CD4-positive, CD25-positive, alpha-beta regulatory T cell (primary cell): ENCODE measurements around the gene ATP6V0D1. TPM values are rescaled to one million over a fixed set of nuclear protein-coding genes. Genes with fewer than 3 reads are reported as not detected.

Experiments
- ATAC-seq, 2 donors: fragments of 150-1000 bp; cut with Tn5 transposase; one replicate each; pipeline ENCODE4 v1.10.0; 2021; ENCODE audit warnings: low read depth in 2 of 2, moderate number of reproducible peaks in 2 of 2, moderate library complexity in 1 of 2
- DNase-seq, 3 donors: peaks; one replicate each; pipeline versions ENCODE4 v3.0.0 to v3.0.0-alpha.2; 2012 to 2022; ENCODE audit warnings: mixed read lengths in 1 of 3
- H3K27ac ChIP-seq: one replicate; pipeline ENCODE4 v1.7.0; 2013; ENCODE audit warnings: mild to moderate bottlenecking, low read length; ENCODE audit not compliant: insufficient read depth, poor library complexity, severe bottlenecking
- H3K27me3 ChIP-seq: one replicate; pipeline ENCODE4 v1.7.0; 2013; ENCODE audit warnings: low read length; ENCODE audit not compliant: control insufficient read depth, insufficient read depth
- H3K36me3 ChIP-seq: one replicate; pipeline ENCODE4 v1.7.0; 2013; ENCODE audit warnings: mild to moderate bottlenecking, low read length, moderate library complexity; ENCODE audit not compliant: control insufficient read depth, insufficient read depth
- H3K4me1 ChIP-seq: 2 replicates; pipeline ENCODE4 v1.7.0; 2013; ENCODE audit warnings: mild to moderate bottlenecking, low read length; ENCODE audit not compliant: insufficient read depth, control insufficient read depth, poor library complexity, severe bottlenecking
- H3K4me3 ChIP-seq: one replicate; pipeline ENCODE4 v1.7.0; 2013; ENCODE audit warnings: low read depth, mild to moderate bottlenecking, low read length, moderate library complexity
- H3K9me3 ChIP-seq, 2 experiments: 1 replicate in 1 of 2; 2 replicates in 1 of 2; pipeline ENCODE4 v1.7.0; 2013; ENCODE audit warnings: low read length in 2 of 2, mild to moderate bottlenecking in 1 of 2, moderate library complexity in 1 of 2; ENCODE audit not compliant: control insufficient read depth in 2 of 2
- H3K27ac Mint-ChIP-seq, 3 donors: one replicate each; pipeline ENCODE4 v1.8.0; 2020 to 2022; ENCODE audit warnings: mild to moderate bottlenecking in 3 of 3, mixed read lengths in 3 of 3, moderate library complexity in 2 of 3
- H3K27me3 Mint-ChIP-seq: one replicate; pipeline ENCODE4 v1.8.0; 2022; ENCODE audit warnings: mild to moderate bottlenecking, mixed read lengths
- H3K36me3 Mint-ChIP-seq: one replicate; pipeline ENCODE4 v1.8.0; 2020; ENCODE audit warnings: mixed read lengths
- H3K4me1 Mint-ChIP-seq, 4 donors: one replicate each; pipeline ENCODE4 v1.8.0; 2020 to 2022; ENCODE audit warnings: mixed read lengths in 4 of 4, mild to moderate bottlenecking in 1 of 4
- H3K4me3 Mint-ChIP-seq, 4 donors: one replicate each; pipeline ENCODE4 v1.8.0; 2020 to 2022; ENCODE audit warnings: mild to moderate bottlenecking in 4 of 4, mixed read lengths in 4 of 4, moderate library complexity in 3 of 4
- H3K9me3 Mint-ChIP-seq, 7 donors: one replicate each; pipeline ENCODE4 v1.8.0; 2020 to 2022; ENCODE audit warnings: mixed read lengths in 7 of 7, mild to moderate bottlenecking in 3 of 7, moderate library complexity in 2 of 7
- polyA plus RNA-seq, 4 donors: library from polyadenylated mRNA; unstranded; fragments of 300-500 nt; fragmentation: Illumina TruSeq; gene quantifications; one replicate each; pipeline ENCODE4 v1.2.3, GENCODE V29; 2021
- total RNA-seq: library from RNA; stranded (reverse); gene quantifications from one replicate; pipeline ENCODE4 v1.2.3, GENCODE V29; 2022

Gene ATP6V0D1
- total and polyA plus RNA-seq, 5 donors from 2014 or later = 92.5 to 141 (median 127) TPM

DNA sequence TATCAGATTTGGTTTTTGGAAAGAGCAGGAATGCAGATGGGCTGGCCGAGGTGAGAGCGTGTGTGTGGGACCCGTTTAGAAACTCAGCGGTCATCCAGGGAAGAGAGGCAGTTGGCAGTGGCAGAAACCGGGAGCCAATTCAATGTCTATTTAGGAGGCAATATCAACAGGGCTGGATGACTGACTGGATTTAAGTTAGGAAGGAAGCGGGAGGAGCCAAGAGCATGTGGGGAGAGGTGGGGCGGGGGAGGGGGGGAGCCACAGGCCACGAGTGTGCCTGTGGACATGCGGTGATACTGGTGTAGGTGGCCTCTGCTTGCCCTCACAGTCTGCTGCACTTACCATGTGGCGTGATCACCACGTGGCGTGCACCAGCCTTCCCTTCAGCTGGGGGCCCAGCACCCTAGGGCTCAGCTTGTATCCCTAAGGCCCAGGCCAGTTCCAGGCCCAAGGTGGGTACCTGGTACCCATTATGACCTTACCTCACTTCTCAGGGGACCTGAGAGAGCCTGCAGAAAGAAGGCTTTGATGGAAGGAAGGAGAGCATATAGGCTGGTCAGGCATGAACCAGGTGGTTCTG is 76.9 kb downstream of the ATP6V0D1 start:
- Mint-ChIP-seq H3K36me3 (no peaks in the 10 kb centered on the region), H3K27ac (peak overlapping the region in 1 of 3 donors; percentile 44), H3K4me3 (no peak overlapping the region), H3K27me3 (peaks cover 14% of the 10 kb centered on the region), H3K4me1 (no peaks in the 10 kb centered on the region), H3K9me3 (no peaks in the 10 kb centered on the region)
- Histone ChIP-seq H3K36me3 (no peaks in the 10 kb centered on the region), H3K27ac (no peak overlapping the region), H3K4me3 (no peak overlapping the region), H3K9me3 (no peaks in the 10 kb centered on the region), H3K27me3 (no peaks in the 10 kb centered on the region), H3K4me1 (no peaks in the 10 kb centered on the region)
- no peak for DNase-seq
- ATAC-seq = no peak

DNA sequence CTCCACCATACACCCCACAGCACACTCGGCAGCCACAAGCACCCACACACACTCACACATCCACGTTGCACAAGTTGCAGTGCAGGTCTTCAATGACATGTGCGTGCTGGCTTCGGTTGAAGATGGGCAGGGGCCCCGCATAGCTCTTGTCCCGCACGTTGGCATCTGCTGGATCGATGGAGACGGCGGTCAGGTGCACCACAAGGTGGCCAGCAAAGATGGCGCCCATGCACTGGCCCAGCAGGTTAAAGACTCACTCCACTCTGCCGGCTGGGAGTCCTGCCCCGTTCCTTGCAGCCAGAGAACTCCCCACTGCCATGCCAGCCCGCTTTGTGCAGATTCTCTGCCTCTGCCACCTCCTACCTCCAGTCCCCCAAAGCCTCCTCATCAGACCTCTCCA is 80.1 kb downstream of the ATP6V0D1 start:
- Mint-ChIP-seq H3K27me3 (peaks cover 26% of the 10 kb centered on the region), H3K9me3 (no peaks in the 10 kb centered on the region), H3K4me1 (peaks cover 0 to 2% (median 0%) of the 10 kb centered on the region in 4 donors), H3K36me3 (no peaks in the 10 kb centered on the region), H3K4me3 (no peak overlapping the region), H3K27ac (no peak overlapping the region)
- H3K4me3 ChIP-seq = no peak overlapping the region
- no peaks in the 10 kb centered on the region for H3K36me3 ChIP-seq
- no peaks in the 10 kb centered on the region for H3K9me3 ChIP-seq
- H3K27me3 ChIP-seq = no peaks in the 10 kb centered on the region
- H3K4me1 ChIP-seq = no peaks in the 10 kb centered on the region
- DNase-seq = no peak
- no peak overlapping the region for H3K27ac ChIP-seq
- no peak for ATAC-seq

DNA sequence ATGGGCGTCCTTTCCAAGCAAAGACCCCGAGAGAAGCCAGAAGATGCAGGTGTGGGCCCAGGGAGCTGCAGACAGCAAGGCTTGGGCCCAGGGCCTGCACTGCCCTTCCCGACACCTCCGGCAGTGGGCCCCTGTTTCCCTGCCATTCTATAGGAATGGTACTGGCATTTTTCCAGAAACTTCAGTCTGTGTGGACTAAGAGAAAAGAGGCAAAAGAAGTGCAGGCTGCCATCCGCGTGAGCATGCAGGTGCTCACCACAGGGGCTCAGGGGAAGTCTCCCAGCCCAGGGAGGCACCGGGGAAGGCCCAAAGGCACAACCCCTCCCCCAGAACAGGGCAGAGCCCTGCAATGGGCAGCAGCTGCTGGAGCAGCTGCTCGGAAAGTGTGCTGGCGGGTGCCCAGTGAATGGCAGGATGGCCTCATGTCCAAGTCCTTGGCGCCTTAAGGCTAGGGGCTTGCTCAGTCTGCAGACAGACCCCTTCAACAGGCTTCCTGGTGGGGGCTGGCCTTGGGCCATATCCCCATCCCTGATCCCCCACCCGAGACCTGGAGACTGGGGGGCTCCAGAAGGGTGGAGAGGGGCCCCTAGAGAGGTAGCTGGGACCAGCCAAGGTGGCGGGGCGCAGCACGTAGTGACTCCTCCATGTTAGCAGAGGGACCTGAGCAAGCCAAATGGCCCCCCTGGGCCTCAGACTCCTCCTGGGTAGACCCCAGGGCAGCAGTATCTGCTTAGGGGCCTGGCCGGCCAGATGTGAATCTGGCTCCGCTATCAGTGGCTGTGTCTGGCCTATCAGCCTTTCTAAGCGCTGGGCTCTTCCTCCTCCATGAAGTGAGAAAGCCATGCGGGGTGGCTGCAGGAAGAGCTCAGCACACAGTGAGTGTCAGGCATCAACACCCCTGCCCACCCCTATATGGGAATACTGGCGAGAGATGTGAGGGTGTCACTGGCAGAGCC is 80.9 kb downstream of the ATP6V0D1 start:
- no peak for ATAC-seq
- no peak overlapping the region for H3K4me3 Mint-ChIP-seq
- H3K27ac Mint-ChIP-seq = no peak overlapping the region
- no peak for DNase-seq
- H3K36me3 Mint-ChIP-seq = no peaks in the 10 kb centered on the region
- H3K9me3 ChIP-seq = no peaks in the 10 kb centered on the region
- no peaks in the 10 kb centered on the region for H3K9me3 Mint-ChIP-seq
- no peak overlapping the region for H3K4me3 ChIP-seq
- H3K36me3 ChIP-seq = no peaks in the 10 kb centered on the region
- no peaks in the 10 kb centered on the region for H3K4me1 ChIP-seq
- peaks cover 32% of the 10 kb centered on the region for H3K27me3 Mint-ChIP-seq
- H3K27me3 ChIP-seq = no peaks in the 10 kb centered on the region
- no peak overlapping the region for H3K27ac ChIP-seq
- peaks cover 0 to 6% (median 0%) of the 10 kb centered on the region in 4 donors for H3K4me1 Mint-ChIP-seq

DNA sequence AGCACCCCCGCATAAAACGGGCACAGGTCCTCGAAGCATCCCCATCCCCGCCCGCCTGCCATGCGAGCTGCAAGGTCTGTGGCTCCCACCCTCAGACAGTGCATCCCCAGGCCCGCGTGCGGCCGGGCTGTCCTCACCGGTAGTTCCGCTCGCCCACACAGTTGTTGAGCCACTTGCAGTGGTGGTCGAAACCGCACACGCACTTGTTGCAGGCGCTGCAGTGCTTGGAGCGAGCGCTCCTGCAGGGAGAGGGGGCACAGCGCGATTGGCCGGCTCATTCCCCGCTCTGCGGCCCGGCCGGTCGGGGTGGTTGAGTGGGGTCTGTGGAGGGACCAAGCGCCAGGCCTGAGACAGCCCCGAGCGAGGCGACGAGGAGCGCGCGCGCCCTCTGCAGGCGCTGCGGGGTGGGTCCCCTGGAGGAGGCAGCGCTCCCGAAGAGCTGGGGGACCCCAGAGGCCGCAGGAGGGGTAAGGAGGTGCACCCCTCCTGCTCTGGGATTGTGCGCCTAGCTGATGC is 81.7 kb downstream of the ATP6V0D1 start:
- DNase-seq (peak in 2 of 3 donors; percentile 23 to 25), ATAC-seq (peak in 1 of 2 donors; percentile 53)
- Mint-ChIP-seq H3K27ac (no peak overlapping the region), H3K36me3 (no peaks in the 10 kb centered on the region), H3K4me1 (peaks cover 0 to 6% (median under 1%) of the 10 kb centered on the region in 4 donors), H3K4me3 (no peak overlapping the region), H3K9me3 (no peaks in the 10 kb centered on the region), H3K27me3 (peaks cover 33% of the 10 kb centered on the region)
- Histone ChIP-seq H3K27ac (no peak overlapping the region), H3K4me1 (peaks cover 7% of the 10 kb centered on the region), H3K36me3 (no peaks in the 10 kb centered on the region), H3K27me3 (no peaks in the 10 kb centered on the region), H3K4me3 (no peak overlapping the region), H3K9me3 (no peaks in the 10 kb centered on the region)

DNA sequence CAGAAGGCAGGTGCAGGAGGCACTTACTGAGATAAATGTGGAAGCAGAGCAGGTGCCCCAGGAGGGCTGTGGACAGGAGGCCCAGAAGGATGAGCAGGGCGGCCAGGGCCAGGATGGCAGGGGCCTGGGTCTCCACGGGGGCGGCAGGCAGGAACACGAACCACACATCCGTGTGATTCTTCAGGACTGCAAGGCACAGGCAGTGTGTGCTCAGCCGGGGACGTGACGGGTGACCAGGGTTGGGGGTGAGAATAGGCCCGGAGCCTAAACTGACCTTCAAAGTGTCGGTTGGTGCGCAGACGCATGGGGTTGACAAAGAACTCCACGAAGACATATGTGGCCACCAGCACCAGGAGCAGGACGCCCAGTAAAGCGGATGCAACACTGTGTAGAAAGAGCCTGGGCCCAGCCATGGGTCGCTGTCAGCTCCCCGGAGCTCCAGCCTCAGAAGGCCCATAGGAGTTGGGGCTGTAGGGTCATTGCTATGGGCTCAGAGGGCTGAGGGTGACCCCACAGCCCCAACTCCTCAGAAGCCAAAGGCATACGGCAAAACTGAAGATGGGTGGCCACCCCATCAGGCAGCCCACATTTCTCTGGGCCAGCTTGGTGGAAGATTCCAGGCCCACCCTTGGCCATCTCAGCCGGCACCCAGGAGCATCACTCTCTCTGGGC is 82.3 kb downstream of the ATP6V0D1 start:
- Histone ChIP-seq H3K4me1 (peaks cover 13% of the 10 kb centered on the region), H3K4me3 (no peak overlapping the region), H3K36me3 (no peaks in the 10 kb centered on the region), H3K27me3 (no peaks in the 10 kb centered on the region), H3K9me3 (no peaks in the 10 kb centered on the region), H3K27ac (no peak overlapping the region)
- H3K4me3 Mint-ChIP-seq = no peak overlapping the region
- H3K4me1 Mint-ChIP-seq = peaks cover 0 to 12% (median 3%) of the 10 kb centered on the region in 4 donors
- DNase-seq = no peak
- H3K9me3 Mint-ChIP-seq = no peaks in the 10 kb centered on the region
- peaks cover 36% of the 10 kb centered on the region for H3K27me3 Mint-ChIP-seq
- H3K36me3 Mint-ChIP-seq = no peaks in the 10 kb centered on the region
- no peak overlapping the region for H3K27ac Mint-ChIP-seq
- no peak for ATAC-seq

DNA sequence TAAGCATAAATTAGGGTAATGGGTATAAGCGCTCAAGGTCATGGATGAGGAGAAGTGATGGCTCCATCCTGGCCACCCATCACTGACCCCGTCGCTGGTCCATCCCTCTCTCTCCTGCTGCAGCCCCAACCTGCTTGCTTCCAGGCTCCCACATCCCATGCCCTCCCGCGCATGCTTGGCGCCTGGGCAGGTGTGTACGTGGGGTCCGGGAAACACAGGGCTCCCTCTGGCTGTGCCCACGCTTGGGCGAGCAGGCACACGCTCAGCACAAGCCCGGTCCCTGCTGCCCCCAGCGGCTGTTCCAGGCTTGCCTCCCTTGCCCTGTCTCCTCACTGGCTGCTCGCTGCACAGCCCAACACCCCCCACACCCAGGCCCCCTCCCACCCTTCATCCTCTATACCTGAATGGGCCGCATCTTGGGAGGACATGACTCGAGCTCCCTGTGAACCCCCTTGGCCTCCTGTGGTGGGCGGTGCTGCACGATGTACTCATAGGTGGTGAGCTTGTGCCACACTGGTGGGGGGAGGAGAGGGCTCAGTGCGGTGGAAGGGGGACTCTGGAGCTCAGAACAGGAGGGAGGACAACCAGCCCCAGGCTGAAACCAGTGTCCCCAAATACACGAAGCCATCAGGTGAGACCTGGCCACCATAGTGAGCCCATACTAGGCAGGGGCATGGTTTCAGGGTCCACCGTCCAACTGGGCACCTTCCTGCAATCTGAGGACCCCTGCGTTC is 83.0 kb downstream of the ATP6V0D1 start:
- Histone ChIP-seq H3K27me3 (no peaks in the 10 kb centered on the region), H3K27ac (no peak overlapping the region), H3K36me3 (no peaks in the 10 kb centered on the region), H3K9me3 (no peaks in the 10 kb centered on the region), H3K4me3 (no peak overlapping the region), H3K4me1 (peaks cover 18% of the 10 kb centered on the region)
- Mint-ChIP-seq H3K4me1 (peaks cover 0 to 14% (median 3%) of the 10 kb centered on the region in 4 donors), H3K36me3 (no peaks in the 10 kb centered on the region), H3K27me3 (peaks cover 30% of the 10 kb centered on the region), H3K9me3 (no peaks in the 10 kb centered on the region), H3K4me3 (no peak overlapping the region), H3K27ac (no peak overlapping the region)
- DNase-seq (no peak), ATAC-seq (no peak)
